22Rv1 (cell line): Measurements from ENCODE around the gene TBC1D5.

ENCODE experiments used
- ZFX ChIP-seq: fragments of 450-650 bp; IDR thresholded peaks from 2 replicates; pipeline ENCODE4 v1.6.1; 2017; ENCODE audit warnings: antibody characterized with exemption, borderline replicate concordance
- TF ChIP-seq, protein P1 (sequence below): fragments of 450-650 bp; IDR thresholded peaks from 2 replicates; pipeline ENCODE4 v1.5.1; 2017; ENCODE audit warnings: mild to moderate bottlenecking

DNA sequence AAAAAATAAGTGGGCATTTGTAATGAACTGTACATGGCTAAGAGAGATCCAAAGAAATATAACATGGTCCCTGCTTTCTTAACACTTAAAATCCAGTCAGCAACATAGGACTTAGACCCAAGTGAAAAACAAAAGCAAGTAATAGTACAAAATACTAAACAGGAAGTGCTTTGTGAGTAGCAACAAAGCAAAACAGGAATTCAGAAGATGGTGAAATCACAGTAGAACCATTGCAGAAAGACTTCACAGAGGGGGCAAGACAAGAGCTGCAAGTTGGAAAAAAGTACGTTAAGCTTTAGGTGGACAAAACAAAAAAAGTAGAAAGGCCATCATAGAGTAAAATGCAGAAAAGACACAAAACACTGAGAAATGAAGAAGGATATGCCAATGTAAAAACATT lies 116.0 kb downstream of the TBC1D5 start:
- TF ChIP-seq, protein P1, sequence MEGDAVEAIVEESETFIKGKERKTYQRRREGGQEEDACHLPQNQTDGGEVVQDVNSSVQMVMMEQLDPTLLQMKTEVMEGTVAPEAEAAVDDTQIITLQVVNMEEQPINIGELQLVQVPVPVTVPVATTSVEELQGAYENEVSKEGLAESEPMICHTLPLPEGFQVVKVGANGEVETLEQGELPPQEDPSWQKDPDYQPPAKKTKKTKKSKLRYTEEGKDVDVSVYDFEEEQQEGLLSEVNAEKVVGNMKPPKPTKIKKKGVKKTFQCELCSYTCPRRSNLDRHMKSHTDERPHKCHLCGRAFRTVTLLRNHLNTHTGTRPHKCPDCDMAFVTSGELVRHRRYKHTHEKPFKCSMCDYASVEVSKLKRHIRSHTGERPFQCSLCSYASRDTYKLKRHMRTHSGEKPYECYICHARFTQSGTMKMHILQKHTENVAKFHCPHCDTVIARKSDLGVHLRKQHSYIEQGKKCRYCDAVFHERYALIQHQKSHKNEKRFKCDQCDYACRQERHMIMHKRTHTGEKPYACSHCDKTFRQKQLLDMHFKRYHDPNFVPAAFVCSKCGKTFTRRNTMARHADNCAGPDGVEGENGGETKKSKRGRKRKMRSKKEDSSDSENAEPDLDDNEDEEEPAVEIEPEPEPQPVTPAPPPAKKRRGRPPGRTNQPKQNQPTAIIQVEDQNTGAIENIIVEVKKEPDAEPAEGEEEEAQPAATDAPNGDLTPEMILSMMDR: no peak
- TF ChIP-seq ZFX: no peak
